Activated CD4-positive, CD25-positive, alpha-beta regulatory T cell treated with anti-CD3 and anti-CD28 coated beads, Interleukin-2, amount 50 U/mL, for 16 hours (primary cell): Measurements from ENCODE around the gene SLC25A6.
"Not testable (repeated sequence)": the region's sequence is repeated elsewhere in the genome, so short reads cannot be mapped to it uniquely, and the experiment has no call there.

ENCODE experiments used
- DNase-seq: peaks from one replicate; pipeline ENCODE4 v3.0.0-alpha.2; 2020; ENCODE audit warnings: low read depth, low spot score

Gene SLC25A6

GRCh38 chrX:1354036-1355019 is 37.6 kb downstream of the SLC25A6 start:
- no peak for DNase-seq

GRCh38 chrX:1351981-1352714 is 39.8 kb downstream of the SLC25A6 start:
- DNase-seq: no peak

- not testable (repeated sequence) for DNase-seq
These were observed 42.3 kb downstream of the SLC25A6 start for GRCh38 chrX:1349606-1350005.

- no peak for DNase-seq
These were observed 50.2 kb downstream of the SLC25A6 start for GRCh38 chrX:1341545-1342184.

GRCh38 chrX:1336948-1337779 is 54.7 kb downstream of the SLC25A6 start:
- no peak for DNase-seq

- no peak for DNase-seq
These were observed 55.5 kb downstream of the SLC25A6 start, which contains the start of gene IL3RA for GRCh38 chrX:1336331-1336943. Gene IL3RA (plus strand): TSS chrX:1336785. CDS start chrX:1341766, 4,981 bp downstream.
